Neural cell (in vitro differentiated cells): ENCODE data around the gene FAM170B. TPM values are rescaled to one million over a fixed set of nuclear protein-coding genes. Genes with fewer than 3 reads are reported as not detected.

Source experiments
- H2AFZ ChIP-seq: fragments of 200-600, 300-800 bp; sonication (generic), shearing (Covaris generic); 2 replicates; pipeline ENCODE4 v1.6.0; 2014; ENCODE audit warnings: low read depth, mild to moderate bottlenecking, antibody characterized with exemption, low read length, moderate library complexity
- H3F3A ChIP-seq: fragments of 200-600 bp; shearing (Covaris generic); 2 replicates; pipeline ENCODE4 v1.6.1; 2016; ENCODE audit warnings: mild to moderate bottlenecking, moderate library complexity, mixed read lengths, antibody characterized with exemption, low read length; ENCODE audit not compliant: insufficient read depth, poor library complexity, severe bottlenecking
- H3K27ac ChIP-seq: fragments of 200-600, 300-800 bp; sonication (generic), shearing (Covaris generic); 2 replicates; pipeline ENCODE4 v1.5.1; 2014; ENCODE audit warnings: mild to moderate bottlenecking, low read length, moderate library complexity
- H3K27me3 ChIP-seq: fragments of 300-800, 200-600 bp; sonication (generic), shearing (Covaris generic); 2 replicates; pipeline ENCODE4 v1.6.0; 2014; ENCODE audit warnings: mild to moderate bottlenecking, low read depth, low read length, moderate library complexity; ENCODE audit not compliant: insufficient read depth
- H3K36me3 ChIP-seq: fragments of 300-800, 200-600 bp; sonication (generic), shearing (Covaris generic); 2 replicates; pipeline ENCODE4 v1.5.1; 2014; ENCODE audit warnings: mild to moderate bottlenecking, antibody characterized with exemption, low read length, moderate library complexity; ENCODE audit not compliant: insufficient read depth
- H3K4me2 ChIP-seq: fragments of 300-800, 200-600 bp; sonication (generic), shearing (Covaris generic); 2 replicates; pipeline ENCODE4 v1.6.0; 2014; ENCODE audit warnings: mild to moderate bottlenecking, low read length
- H3K4me3 ChIP-seq: fragments of 300-800, 200-600 bp; sonication (generic), shearing (Covaris generic); 2 replicates; pipeline ENCODE4 v1.5.1; 2014; ENCODE audit warnings: mild to moderate bottlenecking, low read length, moderate library complexity
- H3K79me2 ChIP-seq: fragments of 200-600 bp; shearing (Covaris generic); replicated peaks from 2 replicates; pipeline ENCODE4 v1.6.0; 2014; ENCODE audit warnings: mild to moderate bottlenecking, low read length, moderate library complexity; ENCODE audit not compliant: insufficient read depth
- H3K9ac ChIP-seq: fragments of 300-800, 200-600 bp; sonication (generic), shearing (Covaris generic); 2 replicates; pipeline ENCODE4 v1.6.1; 2016; ENCODE audit warnings: mild to moderate bottlenecking, low read length, mixed read lengths
- H3K9me2 ChIP-seq: fragments of 200-600 bp; shearing (Covaris generic); 2 replicates; pipeline ENCODE4 v1.6.1; 2016; ENCODE audit warnings: mild to moderate bottlenecking, low read length, mixed read lengths; ENCODE audit not compliant: insufficient read depth
- H3K9me3 ChIP-seq: fragments of 200-600, 300-800 bp; sonication (generic), shearing (Covaris generic); 2 replicates; pipeline ENCODE4 v1.6.1; 2016; ENCODE audit warnings: mild to moderate bottlenecking, mixed run types, low read length, moderate library complexity, mixed read lengths
- H4K20me1 ChIP-seq: fragments of 200-600 bp; shearing (Covaris generic); 2 replicates; pipeline ENCODE4 v1.6.1; 2016; ENCODE audit warnings: mild to moderate bottlenecking, mixed run types; ENCODE audit not compliant: insufficient read depth
- CTCF ChIP-seq: fragments of 450-650 bp; IDR thresholded peaks from 2 replicates; pipeline ENCODE4 v1.5.1; 2014; ENCODE audit warnings: antibody characterized with exemption, mild to moderate bottlenecking, moderate library complexity; ENCODE audit not compliant: poor library complexity, severe bottlenecking
- EP300 ChIP-seq: fragments of 450-650 bp; conservative IDR thresholded peaks from 2 replicates; pipeline ENCODE4 v1.6.1; 2014; ENCODE audit warnings: antibody characterized with exemption, mild to moderate bottlenecking, moderate library complexity; ENCODE audit not compliant: poor library complexity, severe bottlenecking
- EZH2 ChIP-seq: fragments of 200-600, 300-800 bp; shearing (Covaris generic), sonication (generic); IDR thresholded peaks from 2 replicates; pipeline ENCODE4 v1.6.1; 2014; ENCODE audit warnings: antibody characterized with exemption, low read length, borderline replicate concordance, mild to moderate bottlenecking; ENCODE audit not compliant: insufficient read depth, poor library complexity, severe bottlenecking
- MXI1 ChIP-seq: fragments of 450-650 bp; conservative IDR thresholded peaks from 2 replicates; pipeline ENCODE4 v1.6.1; 2014; ENCODE audit warnings: antibody characterized with exemption, mild to moderate bottlenecking; ENCODE audit not compliant: poor library complexity, severe bottlenecking
- POLR2AphosphoS5 ChIP-seq: IDR thresholded peaks from 2 replicates; pipeline ENCODE4 v1.6.1; 2012
- RAD21 ChIP-seq: fragments of 450-650 bp; conservative IDR thresholded peaks from 2 replicates; pipeline ENCODE4 v1.6.1; 2014; ENCODE audit warnings: antibody characterized with exemption, mild to moderate bottlenecking, moderate library complexity
- REST ChIP-seq: IDR thresholded peaks from 2 replicates; pipeline ENCODE4 v1.6.1; 2012; ENCODE audit warnings: borderline replicate concordance
- SMC3 ChIP-seq: fragments of 450-650 bp; conservative IDR thresholded peaks from 2 replicates; pipeline ENCODE4 v1.6.1; 2014; ENCODE audit warnings: antibody characterized with exemption, mild to moderate bottlenecking, moderate library complexity; ENCODE audit not compliant: poor library complexity
- TAF1 ChIP-seq: IDR thresholded peaks from 2 replicates; pipeline ENCODE4 v1.6.1; 2012; ENCODE audit warnings: low read depth
- polyA plus RNA-seq: library from polyadenylated mRNA; depleted of rRNA; stranded (reverse); fragments of >200 nt; gene quantifications from 2 replicates; pipeline ENCODE4 v1.2.3, GENCODE V29; 2014

The FAM170B gene
- polyA plus RNA-seq, 1 donor from 2014 or later, result not detected

GRCh38 chr10:49115796-49116508, 17.9 kb downstream of the FAM170B start:
- Histone ChIP-seq H3K9me3 (no peaks in the 10 kb centered on the region), H3K9me2 (no peaks in the 10 kb centered on the region), H4K20me1 (no peaks in the 10 kb centered on the region), H3K4me2 (no peak overlapping the region), H3K27me3 (peaks cover 8% of the 10 kb centered on the region), H3F3A (no peaks in the 10 kb centered on the region), H3K79me2 (no peaks in the 10 kb centered on the region), H3K36me3 (no peaks in the 10 kb centered on the region), H3K4me3 (peak overlapping the region; percentile 49), H3K27ac (no peak overlapping the region), H3K9ac (no peak overlapping the region), H2AFZ (no peak overlapping the region)
- TF ChIP-seq SMC3, result no peak
- no peak for TF ChIP-seq EZH2
- no peak for TF ChIP-seq MXI1
- no peak for TF ChIP-seq RAD21
- no peak for TF ChIP-seq POLR2AphosphoS5
- TF ChIP-seq CTCF, result no peak
- TF ChIP-seq EP300, result no peak
- TF ChIP-seq REST, result no peak
- no peak for TF ChIP-seq TAF1

GRCh38 chr10:49115015-49115795, 18.6 kb downstream of the FAM170B start, which contains the start of gene VSTM4:
Gene VSTM4 (minus strand): TSS chr10:49115522. CDS start chr10:49115485, 37 bp downstream.
- Histone ChIP-seq H3K27me3 (peaks cover 8% of the 10 kb centered on the region), H3F3A (no peaks in the 10 kb centered on the region), H3K9me3 (no peaks in the 10 kb centered on the region), H4K20me1 (no peaks in the 10 kb centered on the region), H3K4me3 (peak within 1 kb of the TSS; percentile 73), H3K36me3 (no peaks in the 10 kb centered on the region), H3K4me2 (peak within 1 kb of the TSS; percentile 45), H3K9me2 (no peaks in the 10 kb centered on the region), H3K9ac (peak within 1 kb of the TSS; percentile 51), H2AFZ (no peak within 1 kb of the TSS), H3K79me2 (no peaks in the 10 kb centered on the region), H3K27ac (no peak within 1 kb of the TSS)
- TF ChIP-seq POLR2AphosphoS5, result no peak
- no peak for TF ChIP-seq REST
- peak; percentile 31 for TF ChIP-seq SMC3
- TF ChIP-seq EP300, result no peak
- peak; percentile 55 for TF ChIP-seq CTCF
- TF ChIP-seq RAD21, result peak; percentile 33
- no peak for TF ChIP-seq EZH2
- no peak for TF ChIP-seq TAF1
- TF ChIP-seq MXI1, result peak; percentile 28
